ENCODE measurements around the gene PRR3. TPM values are rescaled to one million over a fixed set of nuclear protein-coding genes. Genes with fewer than 3 reads are reported as not detected.
A peak's percentile ranks its signal among the peaks of the same experiment; 100 is the strongest.

Gene PRR3
- total and polyA plus RNA-seq, 9 of the 15 experiments (the other 6 are each of a cell fraction or from before 2014, with no cell fraction given), result 23.5 to 59.6 (median 28.8) TPM

DNA sequence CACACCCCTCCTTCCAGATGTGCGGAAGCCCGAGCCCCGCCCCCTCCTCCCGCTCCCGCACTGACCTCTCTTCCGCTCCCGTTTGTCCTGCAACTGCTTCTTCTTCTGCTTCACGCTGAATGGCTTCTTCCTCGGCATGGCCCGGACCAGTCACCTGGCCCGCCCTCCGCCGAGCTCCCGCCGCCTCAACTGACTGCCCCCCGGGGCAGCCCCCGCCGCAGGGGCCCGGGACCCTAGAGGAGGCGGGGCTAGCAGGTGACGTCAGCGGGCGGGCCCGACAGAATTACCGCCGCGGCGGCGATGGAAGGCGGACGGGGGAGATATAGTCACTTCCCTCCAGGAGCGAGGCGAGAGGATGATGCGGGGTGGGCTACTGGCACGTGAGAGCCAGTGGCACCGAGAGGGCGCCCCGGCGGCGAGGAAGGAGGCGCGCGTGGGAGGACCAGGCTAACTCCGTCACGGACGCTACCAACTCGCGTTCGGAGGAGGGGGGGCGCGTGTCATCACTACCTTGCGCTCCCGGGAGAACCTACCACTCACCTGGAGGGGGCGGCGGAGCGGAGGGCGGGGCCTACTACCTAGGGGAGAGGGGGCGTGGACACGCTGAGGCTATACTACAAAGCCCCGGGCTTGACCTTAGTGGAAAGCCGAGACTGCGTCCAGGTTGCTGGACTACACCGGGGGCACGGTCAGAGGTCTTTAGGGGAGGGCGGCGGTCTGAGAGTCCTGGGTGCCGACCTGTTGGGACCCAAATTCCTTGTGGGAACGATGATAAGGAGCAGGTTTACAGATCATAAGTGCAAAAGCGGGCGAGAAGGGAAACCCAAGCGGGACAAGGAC is 809 bp upstream of the PRR3 start, which contains the start of gene GNL1 (continued):
- TF ChIP-seq, protein P1, sequence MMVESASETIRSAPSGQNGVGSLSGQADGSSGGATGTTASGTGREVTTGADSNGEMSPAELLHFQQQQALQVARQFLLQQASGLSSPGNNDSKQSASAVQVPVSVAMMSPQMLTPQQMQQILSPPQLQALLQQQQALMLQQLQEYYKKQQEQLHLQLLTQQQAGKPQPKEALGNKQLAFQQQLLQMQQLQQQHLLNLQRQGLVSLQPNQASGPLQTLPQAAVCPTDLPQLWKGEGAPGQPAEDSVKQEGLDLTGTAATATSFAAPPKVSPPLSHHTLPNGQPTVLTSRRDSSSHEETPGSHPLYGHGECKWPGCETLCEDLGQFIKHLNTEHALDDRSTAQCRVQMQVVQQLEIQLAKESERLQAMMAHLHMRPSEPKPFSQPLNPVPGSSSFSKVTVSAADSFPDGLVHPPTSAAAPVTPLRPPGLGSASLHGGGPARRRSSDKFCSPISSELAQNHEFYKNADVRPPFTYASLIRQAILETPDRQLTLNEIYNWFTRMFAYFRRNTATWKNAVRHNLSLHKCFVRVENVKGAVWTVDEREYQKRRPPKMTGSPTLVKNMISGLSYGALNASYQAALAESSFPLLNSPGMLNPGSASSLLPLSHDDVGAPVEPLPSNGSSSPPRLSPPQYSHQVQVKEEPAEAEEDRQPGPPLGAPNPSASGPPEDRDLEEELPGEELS (CRISPR knock-in tag; IDR thresholded peaks at IDR 0.05; ENCODE audit: borderline replicate concordance), result peak; percentile 81; the same call in 1 of the 2 replicates
- TF ChIP-seq NR4A1 (CRISPR knock-in tag; IDR thresholded peaks at IDR 0.05), result 0 out of 2 replicates have a peak, but pooled peaks have one; percentile 19
- TF ChIP-seq NR4A1 (tag; IDR thresholded peaks at IDR 0.05), result no peak; the same call in 1 of the 2 replicates
- no peak; the same call in 1 of the 2 replicates for TF ChIP-seq FOXM1 (IDR thresholded peaks at IDR 0.05; ENCODE audit: low read depth)
- 0 out of 2 replicates have a peak, but pooled peaks have one; percentile 65 for TF ChIP-seq FOXM1 (CRISPR knock-in tag; IDR thresholded peaks at IDR 0.05; ENCODE audit: low read depth)
- TF ChIP-seq, protein P2, sequence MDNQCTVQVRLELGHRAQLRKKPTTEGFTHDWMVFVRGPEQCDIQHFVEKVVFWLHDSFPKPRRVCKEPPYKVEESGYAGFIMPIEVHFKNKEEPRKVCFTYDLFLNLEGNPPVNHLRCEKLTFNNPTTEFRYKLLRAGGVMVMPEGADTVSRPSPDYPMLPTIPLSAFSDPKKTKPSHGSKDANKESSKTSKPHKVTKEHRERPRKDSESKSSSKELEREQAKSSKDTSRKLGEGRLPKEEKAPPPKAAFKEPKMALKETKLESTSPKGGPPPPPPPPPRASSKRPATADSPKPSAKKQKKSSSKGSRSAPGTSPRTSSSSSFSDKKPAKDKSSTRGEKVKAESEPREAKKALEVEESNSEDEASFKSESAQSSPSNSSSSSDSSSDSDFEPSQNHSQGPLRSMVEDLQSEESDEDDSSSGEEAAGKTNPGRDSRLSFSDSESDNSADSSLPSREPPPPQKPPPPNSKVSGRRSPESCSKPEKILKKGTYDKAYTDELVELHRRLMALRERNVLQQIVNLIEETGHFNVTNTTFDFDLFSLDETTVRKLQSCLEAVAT (IDR thresholded peaks at IDR 0.05), result peak; percentile 2 to 50; a peak in 1 of 4 replicates
- no peak for TF ChIP-seq ZNF445 (CRISPR knock-in tag; IDR thresholded peaks at IDR 0.05; ENCODE audit: low read depth)
- TF ChIP-seq SMAD1 (IDR thresholded peaks at IDR 0.05; ENCODE audit: low read depth, low read length, partially characterized antibody), result peak; percentile 23
- no peak for TF ChIP-seq ZNF232 (CRISPR knock-in tag; IDR thresholded peaks at IDR 0.05)
- TF ChIP-seq, protein P3, sequence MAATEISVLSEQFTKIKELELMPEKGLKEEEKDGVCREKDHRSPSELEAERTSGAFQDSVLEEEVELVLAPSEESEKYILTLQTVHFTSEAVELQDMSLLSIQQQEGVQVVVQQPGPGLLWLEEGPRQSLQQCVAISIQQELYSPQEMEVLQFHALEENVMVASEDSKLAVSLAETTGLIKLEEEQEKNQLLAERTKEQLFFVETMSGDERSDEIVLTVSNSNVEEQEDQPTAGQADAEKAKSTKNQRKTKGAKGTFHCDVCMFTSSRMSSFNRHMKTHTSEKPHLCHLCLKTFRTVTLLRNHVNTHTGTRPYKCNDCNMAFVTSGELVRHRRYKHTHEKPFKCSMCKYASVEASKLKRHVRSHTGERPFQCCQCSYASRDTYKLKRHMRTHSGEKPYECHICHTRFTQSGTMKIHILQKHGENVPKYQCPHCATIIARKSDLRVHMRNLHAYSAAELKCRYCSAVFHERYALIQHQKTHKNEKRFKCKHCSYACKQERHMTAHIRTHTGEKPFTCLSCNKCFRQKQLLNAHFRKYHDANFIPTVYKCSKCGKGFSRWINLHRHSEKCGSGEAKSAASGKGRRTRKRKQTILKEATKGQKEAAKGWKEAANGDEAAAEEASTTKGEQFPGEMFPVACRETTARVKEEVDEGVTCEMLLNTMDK (IDR thresholded peaks at IDR 0.05; ENCODE audit: borderline replicate concordance, insufficient read depth, low read depth, low read length, poor library complexity, severe bottlenecking), result peak; percentile 11
- TF ChIP-seq ZNF146 (CRISPR knock-in tag; IDR thresholded peaks at IDR 0.05; ENCODE audit: unreplicated experiment), result no peak
- no peak for TF ChIP-seq ZNF41 (CRISPR knock-in tag; conservative IDR thresholded peaks at IDR 0.05)
- TF ChIP-seq EHMT2 (IDR thresholded peaks at IDR 0.05), result no peak
- TF ChIP-seq, protein P4, sequence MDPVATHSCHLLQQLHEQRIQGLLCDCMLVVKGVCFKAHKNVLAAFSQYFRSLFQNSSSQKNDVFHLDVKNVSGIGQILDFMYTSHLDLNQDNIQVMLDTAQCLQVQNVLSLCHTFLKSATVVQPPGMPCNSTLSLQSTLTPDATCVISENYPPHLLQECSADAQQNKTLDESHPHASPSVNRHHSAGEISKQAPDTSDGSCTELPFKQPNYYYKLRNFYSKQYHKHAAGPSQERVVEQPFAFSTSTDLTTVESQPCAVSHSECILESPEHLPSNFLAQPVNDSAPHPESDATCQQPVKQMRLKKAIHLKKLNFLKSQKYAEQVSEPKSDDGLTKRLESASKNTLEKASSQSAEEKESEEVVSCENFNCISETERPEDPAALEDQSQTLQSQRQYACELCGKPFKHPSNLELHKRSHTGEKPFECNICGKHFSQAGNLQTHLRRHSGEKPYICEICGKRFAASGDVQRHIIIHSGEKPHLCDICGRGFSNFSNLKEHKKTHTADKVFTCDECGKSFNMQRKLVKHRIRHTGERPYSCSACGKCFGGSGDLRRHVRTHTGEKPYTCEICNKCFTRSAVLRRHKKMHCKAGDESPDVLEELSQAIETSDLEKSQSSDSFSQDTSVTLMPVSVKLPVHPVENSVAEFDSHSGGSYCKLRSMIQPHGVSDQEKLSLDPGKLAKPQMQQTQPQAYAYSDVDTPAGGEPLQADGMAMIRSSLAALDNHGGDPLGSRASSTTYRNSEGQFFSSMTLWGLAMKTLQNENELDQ (CRISPR knock-in tag; IDR thresholded peaks at IDR 0.05; ENCODE audit: borderline replicate concordance), result peak; percentile 45; the same call in 1 of the 2 replicates
- peak; percentile 2 to 55; a peak in 3 of 4 replicates for TF ChIP-seq NRF1 (conservative IDR thresholded peaks at IDR 0.05 in 1 of 2, IDR thresholded peaks at IDR 0.05 in 1 of 2)
- TF ChIP-seq ZNF212 (CRISPR knock-in tag; IDR thresholded peaks at IDR 0.05), result no peak
- no peak for TF ChIP-seq JUN (IDR thresholded peaks at IDR 0.05; ENCODE audit: borderline replicate concordance, low read depth, low read length)
- TF ChIP-seq JUN (CRISPR knock-in tag; IDR thresholded peaks at IDR 0.05; ENCODE audit: borderline replicate concordance), result peak; percentile 97
- peak; percentile 7 to 37; a peak in 3 of 4 replicates for TF ChIP-seq TEAD1 (CRISPR knock-in tag; IDR thresholded peaks at IDR 0.05)
